ENCODE measurements around the gene PTPRD.

Gene PTPRD

GRCh38 chr9:8521112-8521511, 2091.7 kb downstream of the PTPRD start:
- TF ChIP-seq, protein P1, sequence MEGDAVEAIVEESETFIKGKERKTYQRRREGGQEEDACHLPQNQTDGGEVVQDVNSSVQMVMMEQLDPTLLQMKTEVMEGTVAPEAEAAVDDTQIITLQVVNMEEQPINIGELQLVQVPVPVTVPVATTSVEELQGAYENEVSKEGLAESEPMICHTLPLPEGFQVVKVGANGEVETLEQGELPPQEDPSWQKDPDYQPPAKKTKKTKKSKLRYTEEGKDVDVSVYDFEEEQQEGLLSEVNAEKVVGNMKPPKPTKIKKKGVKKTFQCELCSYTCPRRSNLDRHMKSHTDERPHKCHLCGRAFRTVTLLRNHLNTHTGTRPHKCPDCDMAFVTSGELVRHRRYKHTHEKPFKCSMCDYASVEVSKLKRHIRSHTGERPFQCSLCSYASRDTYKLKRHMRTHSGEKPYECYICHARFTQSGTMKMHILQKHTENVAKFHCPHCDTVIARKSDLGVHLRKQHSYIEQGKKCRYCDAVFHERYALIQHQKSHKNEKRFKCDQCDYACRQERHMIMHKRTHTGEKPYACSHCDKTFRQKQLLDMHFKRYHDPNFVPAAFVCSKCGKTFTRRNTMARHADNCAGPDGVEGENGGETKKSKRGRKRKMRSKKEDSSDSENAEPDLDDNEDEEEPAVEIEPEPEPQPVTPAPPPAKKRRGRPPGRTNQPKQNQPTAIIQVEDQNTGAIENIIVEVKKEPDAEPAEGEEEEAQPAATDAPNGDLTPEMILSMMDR (IDR thresholded peaks at IDR 0.05; ENCODE audit: low read depth, low read length): no peak
- H3K4me3 ChIP-seq (ENCODE audit: low read depth, low read length): no peak overlapping the region

DNA sequence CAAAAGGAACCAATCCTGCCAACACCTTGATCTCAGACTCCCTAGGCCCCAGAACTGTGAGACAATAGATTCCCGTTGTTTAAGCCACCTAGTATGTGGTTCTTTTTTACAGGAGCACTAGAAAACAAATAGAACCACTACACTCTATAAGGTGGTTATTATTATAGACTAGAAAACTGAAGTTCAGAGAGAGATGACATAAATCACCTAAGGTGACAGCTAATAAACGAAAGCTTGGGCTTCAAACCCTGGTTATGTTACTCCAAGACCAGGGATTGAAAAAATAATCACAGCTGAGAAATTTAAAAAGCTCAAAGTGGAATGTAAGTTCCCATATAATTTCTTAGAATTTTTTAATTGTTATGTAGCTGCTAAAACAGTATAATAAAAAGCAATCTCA, 2097.1 kb downstream of the PTPRD start:
- no peak overlapping the region for H3K4me3 ChIP-seq (ENCODE audit: low read depth, low read length)
- TF ChIP-seq, protein P1 (IDR thresholded peaks at IDR 0.05; ENCODE audit: low read depth, low read length): no peak

GRCh38 chr9:8514760-8515159, 2098.0 kb downstream of the PTPRD start:
- TF ChIP-seq, protein P1 (IDR thresholded peaks at IDR 0.05; ENCODE audit: low read depth, low read length): no peak
- H3K4me3 ChIP-seq (ENCODE audit: low read depth, low read length): no peak overlapping the region

DNA sequence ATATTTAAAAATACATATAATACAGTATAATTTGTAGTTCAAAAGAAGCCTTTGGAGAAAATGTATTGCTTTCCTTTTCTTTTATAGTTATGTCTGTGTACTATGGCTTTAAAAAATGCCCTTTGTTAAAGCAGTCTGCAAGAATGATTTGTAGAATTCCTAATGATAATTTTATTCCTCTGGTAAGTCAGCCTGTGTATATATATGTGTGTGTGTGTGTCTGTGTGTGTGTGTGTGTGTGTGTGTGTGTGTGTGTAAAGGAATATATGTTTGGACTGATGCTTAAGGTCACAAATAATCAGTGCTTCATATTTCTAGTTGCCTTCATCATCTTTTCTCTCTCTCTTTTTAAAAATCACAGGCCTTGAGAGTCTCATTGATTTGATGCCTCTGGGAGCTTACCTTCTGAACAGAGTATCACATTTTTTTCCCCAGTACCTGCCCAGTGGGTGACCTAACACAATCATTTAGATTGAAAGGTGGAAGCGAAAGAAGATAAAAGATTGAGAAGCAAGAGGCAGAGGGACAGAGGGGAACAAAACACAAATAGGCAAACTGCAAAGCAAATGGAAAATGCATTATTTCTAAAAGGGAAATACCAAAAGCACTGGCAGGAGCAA, 2104.0 kb downstream of the PTPRD start:
- no peak overlapping the region for H3K4me3 ChIP-seq (ENCODE audit: low read depth, low read length)
- TF ChIP-seq, protein P1 (IDR thresholded peaks at IDR 0.05; ENCODE audit: low read depth, low read length): no peak

DNA sequence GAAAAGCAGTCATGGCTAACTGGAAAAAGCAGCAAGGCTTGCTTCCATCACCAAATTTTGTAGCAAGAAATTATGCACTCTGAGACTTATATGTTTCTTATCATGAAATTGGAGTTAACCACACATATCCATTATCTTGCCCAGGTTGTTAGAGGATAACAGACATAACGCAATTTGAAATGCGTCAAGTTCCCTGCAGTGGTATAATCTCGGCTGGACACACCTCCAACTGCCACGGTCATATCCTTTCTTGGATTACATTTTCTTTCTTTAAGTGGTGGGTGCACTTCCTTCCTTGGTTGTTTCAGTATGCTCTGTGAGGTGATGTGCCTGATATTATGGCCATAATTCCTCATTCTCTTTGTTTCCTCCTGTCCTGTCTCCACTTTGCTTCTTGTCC, 2118.2 kb downstream of the PTPRD start:
- no peak overlapping the region for H3K4me3 ChIP-seq (ENCODE audit: low read depth, low read length)
- TF ChIP-seq, protein P1 (IDR thresholded peaks at IDR 0.05; ENCODE audit: low read depth, low read length): no peak

DNA sequence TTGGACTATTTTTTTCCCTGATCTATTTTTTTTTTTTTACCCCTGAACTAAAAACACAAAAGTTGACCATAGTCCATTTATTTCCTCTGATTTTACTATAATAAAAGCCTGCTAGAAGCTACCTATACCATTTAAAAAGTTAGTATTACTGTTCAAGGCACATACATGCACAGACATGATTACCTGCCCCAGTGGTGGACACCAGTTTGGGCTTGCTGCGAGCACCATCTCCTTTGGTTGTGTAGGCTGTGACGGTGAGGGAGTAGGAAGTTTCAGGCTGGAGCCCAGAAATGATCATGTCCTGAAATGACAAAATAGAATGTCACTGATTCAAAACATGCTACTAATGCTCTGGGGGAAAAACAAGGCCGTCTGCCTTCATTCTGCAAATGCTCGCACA, 2120.1 kb downstream of the PTPRD start:
- H3K4me3 ChIP-seq (ENCODE audit: low read depth, low read length): no peak overlapping the region
- TF ChIP-seq, protein P1 (IDR thresholded peaks at IDR 0.05; ENCODE audit: low read depth, low read length): no peak

DNA sequence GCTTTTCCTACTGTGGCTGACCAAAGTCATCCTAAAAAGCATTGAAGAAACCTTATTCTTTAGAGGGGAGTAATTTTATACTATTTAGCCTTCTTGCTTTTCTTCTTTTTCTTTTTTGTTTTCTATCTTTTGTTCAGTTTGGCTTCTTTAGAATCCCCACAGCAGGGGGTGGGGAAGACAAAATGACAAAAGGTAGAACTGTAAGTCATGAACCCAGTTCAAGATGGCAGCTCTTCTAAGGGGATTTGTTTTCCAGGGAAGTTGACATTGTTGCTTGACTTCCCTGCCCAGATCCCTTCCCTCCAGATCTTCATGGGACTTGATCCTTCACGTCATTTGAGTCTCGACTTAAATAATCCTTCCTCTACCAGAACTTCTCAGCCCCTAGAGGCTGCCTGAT, 2120.8 kb downstream of the PTPRD start:
- TF ChIP-seq, protein P1 (IDR thresholded peaks at IDR 0.05; ENCODE audit: low read depth, low read length): no peak
- no peak overlapping the region for H3K4me3 ChIP-seq (ENCODE audit: low read depth, low read length)
